GM21515 (cell line): ENCODE measurements around the gene GLYATL3.

Source experiments
- ATAC-seq: cut with Tn5 transposase; IDR thresholded peaks from one replicate; pipeline ENCODE4 v1.9.1; 2021; ENCODE audit not compliant: unreplicated experiment

The GLYATL3 gene

DNA sequence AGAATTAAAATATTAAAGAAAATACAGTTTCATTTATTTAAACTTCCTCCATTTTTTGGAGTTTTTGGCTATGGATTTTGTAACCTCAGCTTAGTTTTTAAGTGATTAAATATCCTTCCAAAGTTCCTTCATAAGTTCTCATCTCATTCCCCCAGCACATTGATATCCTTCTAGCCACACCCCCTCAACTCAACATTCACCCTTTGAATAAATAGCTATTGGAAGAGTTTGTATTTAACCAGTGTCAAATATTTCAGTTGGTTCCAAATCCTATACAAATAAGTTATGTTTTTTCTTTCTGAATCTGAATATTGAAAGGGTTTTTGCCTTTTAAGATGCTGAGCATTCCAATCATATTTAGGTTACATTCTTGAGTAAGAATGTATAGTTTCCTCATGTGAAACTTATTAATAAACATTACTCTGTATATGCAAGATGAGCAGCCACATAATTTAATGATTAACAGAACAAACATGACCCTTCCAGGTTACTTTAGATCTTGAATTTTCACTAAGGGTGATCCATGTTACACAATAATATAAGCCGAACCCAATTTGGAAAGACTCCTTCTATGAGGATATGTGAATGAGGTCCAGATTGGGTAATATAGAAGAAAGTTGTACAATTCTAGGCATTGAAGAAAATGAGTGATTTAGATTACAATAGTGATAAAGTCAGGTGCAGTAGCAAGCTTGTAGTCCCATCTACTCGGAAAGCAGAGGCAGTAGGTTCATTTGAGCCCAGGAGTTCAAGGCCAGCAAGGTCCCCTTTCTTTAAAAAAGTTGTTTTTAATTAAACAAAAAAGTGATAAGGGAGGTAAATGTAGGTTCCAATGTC is 13.6 kb downstream of the GLYATL3 start:
- no peak for ATAC-seq

DNA sequence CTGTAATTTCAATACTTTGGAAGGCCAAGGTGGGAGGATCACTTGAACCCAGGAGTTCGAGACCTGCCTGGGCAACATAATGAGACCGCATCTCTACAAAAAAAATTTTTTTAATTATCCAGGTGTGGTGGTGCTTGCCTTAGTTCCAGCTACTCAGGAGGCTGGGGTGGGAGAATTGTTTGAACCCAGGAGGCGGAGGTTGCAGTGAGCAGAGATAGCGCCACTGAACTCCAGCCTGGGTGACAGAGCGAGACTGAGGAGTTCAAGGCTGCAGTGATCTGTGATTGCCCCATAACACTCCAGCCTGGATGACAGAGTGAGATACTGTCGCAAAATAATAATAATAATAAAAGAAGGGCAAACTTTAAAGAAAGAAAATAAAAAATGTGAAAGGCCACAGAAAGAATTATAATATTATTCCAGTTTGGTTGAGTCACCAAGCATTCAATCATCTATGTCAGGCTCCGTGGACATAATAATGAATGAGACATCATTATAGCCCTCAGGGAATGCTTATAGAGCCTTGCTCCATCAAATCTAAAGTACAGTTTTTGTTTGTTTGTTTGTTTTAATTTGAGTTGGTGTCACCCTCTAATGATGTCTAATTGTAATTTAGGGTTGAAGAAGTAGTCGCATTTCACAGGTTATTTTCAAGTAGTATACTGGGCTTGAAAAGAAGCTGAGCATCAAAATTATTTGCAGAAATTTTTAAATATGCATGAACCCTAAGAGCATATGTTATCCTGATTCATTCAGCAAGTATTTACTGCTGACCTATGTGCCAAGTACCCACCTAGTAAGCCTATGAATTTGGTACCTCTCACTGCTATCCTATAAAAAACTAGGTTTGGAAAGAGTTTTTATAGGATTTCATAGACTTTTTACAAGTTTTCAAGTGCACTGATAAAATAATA is 15.1 kb downstream of the GLYATL3 start:
- no peak for ATAC-seq

DNA sequence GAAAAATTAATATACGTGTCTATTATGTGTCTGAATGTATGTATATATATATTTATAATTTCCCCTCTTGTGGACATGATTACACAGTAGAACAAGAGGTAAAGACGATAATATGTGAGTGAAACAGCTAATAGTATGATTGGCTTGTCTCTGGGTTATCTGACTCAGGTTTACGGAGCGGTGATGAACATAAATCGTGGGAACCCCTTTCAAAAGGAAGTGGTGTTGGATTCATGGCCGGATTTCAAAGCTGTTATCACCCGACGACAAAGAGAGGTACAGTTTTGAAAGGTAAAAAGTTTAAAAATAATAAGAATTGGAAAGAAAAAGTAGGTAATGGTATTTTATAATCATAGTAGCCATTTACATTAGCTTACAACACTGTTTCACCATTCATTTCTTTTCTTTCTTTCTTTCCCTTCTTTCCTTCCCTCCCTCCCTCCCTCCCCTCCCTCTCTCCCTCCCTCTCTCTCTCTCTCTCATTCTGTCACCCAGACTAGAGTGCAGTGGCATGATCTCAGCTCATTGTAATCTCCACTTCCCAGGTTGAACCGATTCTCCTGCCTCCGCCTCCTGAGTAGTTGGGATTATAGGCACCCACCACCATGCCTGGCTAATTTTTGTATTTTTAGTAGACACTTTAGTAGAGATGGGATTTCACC is 15.9 kb downstream of the GLYATL3 start:
- ATAC-seq = no peak

DNA sequence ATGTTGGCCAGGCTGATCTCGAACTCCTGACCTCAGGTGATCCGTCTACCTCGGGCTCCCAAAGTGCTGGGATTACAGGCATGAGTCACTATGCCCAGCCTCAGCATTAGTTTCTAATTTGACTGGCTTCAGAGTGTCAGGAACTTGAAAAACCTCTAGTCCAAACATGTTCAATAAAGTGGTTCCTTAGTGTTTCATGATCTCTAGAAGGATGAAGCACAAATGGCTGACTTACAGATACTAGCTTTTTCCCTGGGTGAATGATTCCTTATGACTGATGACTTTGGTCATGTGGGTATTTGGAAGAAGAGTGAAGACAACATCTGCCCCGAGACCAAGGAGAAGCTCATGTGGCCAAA is 16.4 kb downstream of the GLYATL3 start:
- no peak for ATAC-seq

DNA sequence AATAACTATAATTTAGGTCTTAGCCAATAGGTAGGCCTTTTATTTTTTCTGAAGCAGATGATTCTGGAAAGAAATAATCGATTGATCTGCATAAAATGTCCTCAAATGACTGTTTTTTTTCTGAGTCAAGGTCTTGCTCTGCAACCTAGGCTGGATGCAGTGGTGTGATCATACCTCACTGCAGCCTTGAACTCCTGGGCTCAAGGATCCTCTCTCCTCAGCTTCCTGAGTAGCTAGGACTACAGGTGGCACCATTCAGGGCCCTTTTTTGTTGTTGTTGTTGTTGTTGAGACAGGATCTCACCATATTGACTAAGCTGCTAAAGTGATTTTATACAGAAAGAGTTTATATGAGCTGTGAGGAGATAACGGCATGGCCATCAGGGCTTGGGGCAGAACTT is 18.2 kb downstream of the GLYATL3 start:
- no peak for ATAC-seq

DNA sequence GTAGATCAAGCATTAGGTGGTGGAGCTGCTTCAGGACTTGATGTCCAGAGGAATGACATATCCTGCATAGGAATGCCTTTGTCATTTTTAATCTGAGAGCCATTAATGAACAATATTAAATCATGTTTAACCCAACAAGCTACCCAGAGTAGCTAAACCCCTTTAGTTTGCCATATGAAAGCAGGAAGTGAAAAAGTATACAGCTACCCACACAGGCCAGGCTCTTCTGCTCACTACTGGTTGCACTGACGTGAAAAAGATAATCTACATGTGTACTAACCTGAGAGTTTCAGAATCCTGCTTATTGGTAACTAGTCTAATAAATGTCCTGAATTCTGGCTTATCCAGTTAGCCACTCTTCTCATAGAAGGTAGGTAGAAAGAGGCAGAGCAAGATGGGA is 19.9 kb downstream of the GLYATL3 start:
- ATAC-seq = peak; percentile 83

DNA sequence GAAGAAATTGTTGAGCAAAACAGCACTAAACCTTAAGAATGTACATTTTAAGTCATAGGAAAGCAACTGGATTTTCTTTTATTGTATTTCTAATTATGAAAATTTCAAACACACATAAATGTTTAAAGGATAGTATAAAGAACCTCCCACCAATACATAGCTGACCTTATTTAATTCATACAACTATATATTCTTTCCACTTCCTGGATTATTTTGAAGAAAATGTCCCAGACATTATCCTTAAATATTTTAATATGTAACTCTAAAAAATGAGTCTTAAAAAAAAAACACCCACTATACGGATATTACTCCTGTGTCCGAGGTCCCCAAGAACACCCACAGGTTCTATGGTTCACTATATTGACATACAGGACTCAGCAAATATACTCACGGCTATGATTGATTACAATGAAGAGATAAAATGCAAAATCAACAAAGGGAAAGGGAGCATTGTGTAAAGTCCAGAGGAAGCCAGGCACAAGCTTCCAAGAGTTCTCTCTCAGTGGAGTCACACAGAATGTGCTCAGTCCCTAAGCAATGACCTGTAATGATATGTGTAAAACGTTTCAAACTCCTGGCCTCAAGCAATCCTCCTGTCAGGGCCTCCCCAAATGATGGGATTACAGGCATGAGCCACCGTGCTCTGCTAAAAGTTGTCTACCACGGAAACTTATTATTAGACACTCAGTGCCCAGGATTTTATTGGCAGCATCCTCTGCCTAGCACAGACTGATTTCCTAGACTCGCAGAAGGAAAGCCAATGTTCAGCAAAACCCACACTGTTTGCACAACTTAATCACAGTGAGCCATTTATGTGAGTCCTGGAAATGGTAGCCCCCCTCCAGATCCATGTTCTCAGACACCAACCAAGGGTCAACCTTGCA is 23.2 kb downstream of the GLYATL3 start:
- no peak for ATAC-seq

DNA sequence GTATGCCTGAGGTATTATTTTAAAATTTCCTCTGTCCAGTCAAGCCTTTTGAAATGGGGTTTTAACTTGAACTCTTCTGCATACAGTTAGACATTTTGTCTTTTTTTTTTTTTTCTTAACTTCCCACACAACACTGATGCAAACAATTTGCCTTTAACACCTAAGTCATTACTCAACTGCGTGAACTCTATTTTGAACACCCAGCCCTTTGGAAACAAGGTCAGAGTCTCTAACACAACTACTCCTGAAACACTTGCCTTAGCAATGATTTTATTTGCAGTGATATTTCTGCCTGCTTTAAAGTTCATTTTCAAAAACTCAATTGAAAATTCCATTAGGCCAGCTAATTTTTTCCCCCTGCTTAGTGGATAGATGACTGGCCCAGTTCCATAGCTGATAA is 24.2 kb downstream of the GLYATL3 start:
- no peak for ATAC-seq

DNA sequence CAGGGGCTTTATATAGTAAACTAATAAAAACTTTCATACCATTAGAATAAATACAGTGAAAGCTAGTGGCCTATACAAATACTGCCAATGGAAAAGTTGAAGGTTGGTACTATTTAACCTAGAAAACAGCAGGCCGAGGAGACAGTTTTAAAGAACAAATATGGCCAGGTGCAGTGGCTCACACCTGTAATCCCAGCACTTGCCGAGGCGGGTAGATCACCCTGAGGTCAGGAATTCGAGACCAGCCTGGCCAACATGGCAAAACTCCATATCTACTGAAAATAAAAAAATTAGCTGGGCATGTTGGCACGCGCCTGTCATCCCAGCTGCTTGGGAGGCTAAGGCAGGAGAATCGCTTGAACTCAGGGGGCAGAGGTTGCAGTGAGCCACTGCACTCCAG is 24.8 kb downstream of the GLYATL3 start:
- ATAC-seq = no peak

DNA sequence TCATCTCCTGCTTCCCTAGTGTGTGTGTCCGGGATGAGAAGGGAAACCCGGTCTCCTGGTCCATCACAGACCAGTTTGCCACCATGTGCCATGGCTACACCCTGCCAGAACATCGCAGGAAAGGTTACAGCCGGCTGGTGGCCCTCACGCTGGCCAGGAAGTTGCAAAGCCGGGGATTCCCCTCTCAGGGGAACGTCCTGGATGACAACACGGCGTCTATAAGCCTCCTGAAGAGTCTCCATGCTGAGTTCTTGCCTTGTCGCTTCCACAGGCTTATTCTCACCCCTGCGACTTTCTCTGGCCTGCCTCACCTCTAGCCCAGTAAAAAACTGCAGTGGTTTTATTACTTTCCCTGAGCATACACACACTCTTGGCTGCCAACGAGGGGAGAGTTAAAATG is 26.9 kb downstream of the GLYATL3 start:
- ATAC-seq = no peak

DNA sequence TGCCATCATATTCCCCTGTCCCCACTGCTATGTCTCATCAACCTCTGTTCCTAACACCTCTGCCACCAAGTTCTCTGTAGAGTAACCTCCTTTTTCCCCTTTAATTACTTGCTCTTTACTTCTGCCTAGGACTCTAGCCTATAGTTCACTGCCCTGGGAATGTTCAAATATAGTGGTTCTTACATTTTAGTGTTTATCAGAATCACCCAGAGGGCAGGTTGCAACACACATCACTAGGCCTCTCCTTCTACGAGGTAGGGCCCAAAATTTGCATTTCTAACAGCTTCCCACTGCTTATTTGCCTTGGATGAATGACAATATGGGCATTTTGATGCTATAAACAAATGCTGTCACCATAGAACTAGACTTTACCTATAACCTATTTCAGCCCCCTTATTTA is 27.6 kb downstream of the GLYATL3 start:
- no peak for ATAC-seq

DNA sequence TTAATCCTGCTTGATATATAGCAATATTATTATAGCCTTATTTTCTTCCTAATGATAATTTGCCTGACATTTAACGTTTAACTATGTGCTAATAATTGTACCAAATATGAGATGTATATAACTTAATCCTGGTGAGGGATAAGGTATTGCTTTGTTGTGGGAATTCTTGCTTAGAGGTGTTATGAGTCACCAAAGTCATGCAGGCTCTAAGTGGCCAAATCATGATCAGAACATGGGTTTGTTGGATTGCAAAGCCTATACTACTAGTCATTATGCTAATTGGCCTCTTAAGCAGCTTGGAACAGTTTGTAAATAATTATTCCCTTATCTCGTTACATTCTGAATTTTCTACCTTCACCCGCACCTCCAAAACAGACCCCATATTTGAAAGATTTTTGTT is 28.8 kb downstream of the GLYATL3 start:
- ATAC-seq = no peak

DNA sequence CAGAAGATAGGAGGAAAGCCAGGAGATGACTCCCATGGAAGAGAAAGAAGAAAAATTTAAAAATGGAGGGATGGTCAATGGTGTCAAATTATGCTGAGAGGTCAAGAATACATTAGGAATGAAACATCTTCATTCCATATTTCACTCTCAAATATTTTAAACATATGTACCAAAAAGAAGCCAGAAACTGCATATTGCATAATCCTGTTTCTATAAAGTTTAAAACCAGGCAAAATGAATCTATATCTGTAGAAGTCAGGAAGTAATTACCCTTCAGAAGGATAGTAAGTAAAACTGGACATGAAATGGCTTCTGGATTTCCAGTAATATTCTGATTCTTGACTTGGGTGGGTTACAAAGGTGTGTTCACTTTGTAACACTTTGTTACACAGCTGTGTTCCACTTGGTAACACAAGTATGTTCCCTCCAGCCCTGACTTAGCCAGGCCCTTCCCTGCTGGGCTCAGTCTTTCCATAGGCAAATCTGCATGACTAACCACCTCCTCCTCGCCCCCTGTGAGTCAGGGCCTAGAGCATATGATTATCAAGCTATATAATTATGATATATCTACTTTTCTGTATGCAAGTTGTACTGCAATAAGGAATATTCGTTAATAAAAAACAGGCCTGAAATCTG is 30.5 kb downstream of the GLYATL3 start:
- no peak for ATAC-seq

DNA sequence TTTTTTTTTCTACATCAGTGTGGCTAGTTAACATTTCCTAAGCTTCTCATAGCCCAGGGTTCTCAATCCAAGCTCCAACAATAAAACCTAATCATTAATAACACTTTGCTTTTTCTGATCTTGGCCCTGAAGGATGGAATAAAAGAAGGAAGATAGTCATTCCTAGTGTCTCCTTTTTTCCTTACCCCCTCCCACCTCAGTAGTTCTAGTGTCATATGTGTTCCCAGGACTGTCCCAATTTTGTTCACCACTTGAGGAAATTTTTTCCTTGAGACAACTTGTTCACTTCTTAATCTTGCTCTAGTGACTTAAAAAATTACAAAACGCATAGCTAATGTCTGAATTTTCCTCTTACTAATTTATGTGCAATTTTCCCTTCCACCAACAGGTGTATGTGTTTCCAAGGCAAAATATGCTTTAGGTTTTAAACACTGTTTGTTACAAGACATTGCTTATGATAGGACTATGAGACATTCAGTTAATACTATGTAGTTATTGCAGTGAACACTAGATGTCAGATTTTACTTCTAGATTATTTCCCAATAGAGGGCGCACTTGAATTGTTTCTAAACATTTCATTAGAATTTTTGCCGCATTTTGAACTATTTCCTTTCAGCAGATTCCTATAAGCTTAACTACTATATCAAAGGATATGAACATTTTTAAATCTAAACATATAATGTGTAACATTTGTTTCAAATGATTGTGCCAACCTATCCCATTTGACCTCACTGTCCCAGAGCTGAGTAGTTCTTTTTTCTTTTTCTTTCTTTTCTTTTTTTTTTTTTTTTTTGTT is 32.2 kb downstream of the GLYATL3 start:
- peak; percentile 94 for ATAC-seq

DNA sequence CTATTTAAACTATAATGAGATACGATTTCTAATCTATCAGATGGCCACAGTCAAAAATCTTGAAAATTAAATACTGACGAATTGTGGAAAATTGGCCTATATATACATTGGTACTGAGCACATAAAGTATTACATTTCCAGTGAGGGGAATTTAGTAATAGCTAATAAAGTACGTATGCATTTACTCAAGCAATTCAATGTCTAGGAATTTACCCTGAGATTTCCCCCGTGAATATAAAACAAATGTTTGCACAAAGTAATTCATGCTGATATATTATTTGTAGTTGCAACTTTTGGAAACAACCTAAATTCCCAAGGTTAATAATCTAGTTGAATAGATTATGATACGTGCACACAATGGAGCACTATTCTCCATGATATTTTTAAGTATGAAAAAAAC is 36.1 kb downstream of the GLYATL3 start:
- no peak for ATAC-seq

DNA sequence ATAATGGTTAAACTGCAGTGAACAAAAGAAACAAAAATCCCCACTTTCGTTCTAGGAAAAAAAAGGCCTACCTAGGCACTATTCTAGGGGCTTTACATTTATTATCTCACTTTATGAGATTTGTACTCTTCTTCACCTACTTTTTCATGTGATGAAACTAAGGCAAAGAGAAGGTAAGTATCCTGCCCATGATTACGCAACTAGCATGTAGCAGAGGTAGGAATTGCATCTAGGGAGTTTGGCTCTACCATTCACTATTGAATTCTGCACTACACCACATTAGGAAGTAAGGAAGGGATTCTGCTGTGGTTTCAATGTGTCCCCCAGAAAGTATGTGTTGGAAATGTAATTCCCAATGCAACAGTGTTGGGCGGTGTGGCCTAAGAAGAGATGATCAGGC is 39.4 kb downstream of the GLYATL3 start:
- no peak for ATAC-seq

DNA sequence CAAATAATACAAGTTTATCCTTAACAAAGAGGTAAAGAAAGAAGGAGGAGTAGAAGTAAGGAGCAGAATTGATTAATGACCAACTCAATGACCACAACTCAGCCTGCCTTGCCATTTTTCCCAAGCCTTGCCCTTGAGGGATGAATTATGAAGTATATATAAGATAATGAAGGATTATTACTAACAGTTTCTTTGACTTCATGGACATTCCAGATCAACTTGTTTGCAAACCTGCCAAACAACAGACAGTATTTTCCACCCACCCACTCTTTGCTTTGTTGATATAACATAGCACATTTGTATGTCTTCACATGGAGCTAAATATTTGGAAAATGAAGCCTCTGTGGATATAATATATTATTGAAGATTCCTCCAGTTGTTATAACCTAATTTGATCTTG is 40.9 kb downstream of the GLYATL3 start:
- ATAC-seq = no peak

DNA sequence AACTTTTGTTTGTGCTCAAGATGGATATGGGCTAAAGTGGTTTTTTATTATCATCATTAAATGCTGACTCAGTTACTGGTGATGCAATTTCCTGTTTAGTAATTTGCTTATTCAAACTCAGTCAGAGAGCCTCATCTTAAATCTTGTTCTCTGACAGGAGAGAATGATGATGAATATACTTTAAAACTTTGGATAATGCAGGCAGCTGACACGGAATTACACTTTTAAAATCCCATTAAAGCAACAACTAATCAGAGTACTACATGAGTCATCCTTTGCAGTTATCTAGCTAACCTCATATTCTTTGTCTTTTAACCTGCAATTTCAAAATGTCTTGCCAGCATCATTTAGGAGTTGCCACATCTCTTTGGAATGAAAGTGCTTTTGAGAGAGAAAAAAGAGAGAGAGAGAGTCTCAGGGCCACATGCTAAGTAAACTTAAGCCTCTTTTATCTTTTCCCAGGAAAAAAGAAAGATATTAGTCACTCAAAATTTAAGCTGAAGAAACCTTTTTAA is 41.5 kb downstream of the GLYATL3 start:
- ATAC-seq = no peak

DNA sequence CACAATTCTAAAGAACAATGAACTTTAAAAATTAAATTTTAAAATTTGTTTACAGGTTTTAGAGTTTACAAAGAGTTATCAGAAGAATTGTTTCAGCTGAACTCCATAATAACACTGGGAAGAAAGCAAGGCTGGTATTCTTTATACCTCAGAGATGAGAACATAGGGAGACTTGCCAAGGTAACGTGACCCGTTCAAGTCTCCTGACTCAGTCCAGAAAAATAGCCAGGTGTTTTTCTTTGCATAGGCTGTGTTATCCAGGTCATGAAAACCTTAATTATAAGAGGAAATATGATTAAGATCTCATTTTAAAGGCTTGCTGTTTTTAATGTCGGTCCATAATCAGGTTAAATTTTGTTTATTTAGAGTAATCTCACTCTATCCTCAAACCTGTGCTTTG is 42.2 kb downstream of the GLYATL3 start:
- no peak for ATAC-seq
